Gastroesophageal sphincter (tissue), 3 donors: ENCODE measurements around the gene STK32A.

ENCODE experiments used
- EP300 ChIP-seq: sonication (generic); formaldehyde crosslinking; IDR thresholded peaks from one replicate; pipeline ENCODE4 v1.6.1; 2017; ENCODE audit warnings: antibody characterized with exemption, mild to moderate bottlenecking
- POLR2A ChIP-seq, 2 donors: fragments of 450-650 bp; IDR thresholded peaks; one replicate each; pipeline ENCODE4 v1.6.1; 2017; ENCODE audit warnings: antibody characterized with exemption in 2 of 2, mild to moderate bottlenecking in 2 of 2, moderate library complexity in 1 of 2
- POLR2AphosphoS5 ChIP-seq: sonication (generic); formaldehyde crosslinking; IDR thresholded peaks from one replicate; pipeline ENCODE4 v1.6.1; 2017; ENCODE audit warnings: antibody characterized with exemption
- TF ChIP-seq, protein P1 (sequence below), 4 experiments: fragments of 200-600 bp in 2 of 4; fragments of 450-650 bp in 2 of 4; sonication (generic) in 1 of 4; IDR thresholded peaks; one replicate each; pipeline ENCODE4 v1.5.1; 2017 to 2019; ENCODE audit warnings: antibody characterized with exemption in 4 of 4, mild to moderate bottlenecking in 2 of 4, moderate library complexity in 2 of 4

DNA sequence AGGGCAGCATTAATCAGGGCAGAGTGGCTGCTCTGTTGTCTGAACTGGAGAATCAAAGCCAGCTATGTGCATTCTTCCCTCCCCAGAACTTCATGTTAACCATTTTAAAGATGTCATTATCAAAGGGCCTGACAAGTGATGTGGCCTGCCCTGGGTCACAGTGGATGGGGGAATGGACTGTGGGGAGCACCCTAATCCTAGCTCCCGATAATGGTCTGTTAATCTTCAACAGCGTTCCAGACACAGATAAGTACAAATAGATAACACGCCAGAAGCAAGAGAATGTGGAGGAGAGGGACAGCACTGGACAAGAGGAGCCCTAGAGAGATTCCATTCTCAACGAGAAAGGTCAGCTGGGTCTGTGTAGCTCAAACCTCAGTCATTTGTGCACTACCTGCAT is 197.5 kb downstream of the STK32A start:
- TF ChIP-seq, protein P1, sequence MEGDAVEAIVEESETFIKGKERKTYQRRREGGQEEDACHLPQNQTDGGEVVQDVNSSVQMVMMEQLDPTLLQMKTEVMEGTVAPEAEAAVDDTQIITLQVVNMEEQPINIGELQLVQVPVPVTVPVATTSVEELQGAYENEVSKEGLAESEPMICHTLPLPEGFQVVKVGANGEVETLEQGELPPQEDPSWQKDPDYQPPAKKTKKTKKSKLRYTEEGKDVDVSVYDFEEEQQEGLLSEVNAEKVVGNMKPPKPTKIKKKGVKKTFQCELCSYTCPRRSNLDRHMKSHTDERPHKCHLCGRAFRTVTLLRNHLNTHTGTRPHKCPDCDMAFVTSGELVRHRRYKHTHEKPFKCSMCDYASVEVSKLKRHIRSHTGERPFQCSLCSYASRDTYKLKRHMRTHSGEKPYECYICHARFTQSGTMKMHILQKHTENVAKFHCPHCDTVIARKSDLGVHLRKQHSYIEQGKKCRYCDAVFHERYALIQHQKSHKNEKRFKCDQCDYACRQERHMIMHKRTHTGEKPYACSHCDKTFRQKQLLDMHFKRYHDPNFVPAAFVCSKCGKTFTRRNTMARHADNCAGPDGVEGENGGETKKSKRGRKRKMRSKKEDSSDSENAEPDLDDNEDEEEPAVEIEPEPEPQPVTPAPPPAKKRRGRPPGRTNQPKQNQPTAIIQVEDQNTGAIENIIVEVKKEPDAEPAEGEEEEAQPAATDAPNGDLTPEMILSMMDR (IDR thresholded peaks at IDR 0.05) = no peak
- TF ChIP-seq POLR2A (IDR thresholded peaks at IDR 0.05) = no peak
- TF ChIP-seq POLR2AphosphoS5 = no peak
- no peak for TF ChIP-seq EP300
